ENCODE measurements around the gene DCUN1D4. TPM values are rescaled to one million over a fixed set of nuclear protein-coding genes. Genes with fewer than 3 reads are reported as not detected.

Gene DCUN1D4
- total RNA-seq, 1 donor from 2014 or later: 88.8 TPM

DNA sequence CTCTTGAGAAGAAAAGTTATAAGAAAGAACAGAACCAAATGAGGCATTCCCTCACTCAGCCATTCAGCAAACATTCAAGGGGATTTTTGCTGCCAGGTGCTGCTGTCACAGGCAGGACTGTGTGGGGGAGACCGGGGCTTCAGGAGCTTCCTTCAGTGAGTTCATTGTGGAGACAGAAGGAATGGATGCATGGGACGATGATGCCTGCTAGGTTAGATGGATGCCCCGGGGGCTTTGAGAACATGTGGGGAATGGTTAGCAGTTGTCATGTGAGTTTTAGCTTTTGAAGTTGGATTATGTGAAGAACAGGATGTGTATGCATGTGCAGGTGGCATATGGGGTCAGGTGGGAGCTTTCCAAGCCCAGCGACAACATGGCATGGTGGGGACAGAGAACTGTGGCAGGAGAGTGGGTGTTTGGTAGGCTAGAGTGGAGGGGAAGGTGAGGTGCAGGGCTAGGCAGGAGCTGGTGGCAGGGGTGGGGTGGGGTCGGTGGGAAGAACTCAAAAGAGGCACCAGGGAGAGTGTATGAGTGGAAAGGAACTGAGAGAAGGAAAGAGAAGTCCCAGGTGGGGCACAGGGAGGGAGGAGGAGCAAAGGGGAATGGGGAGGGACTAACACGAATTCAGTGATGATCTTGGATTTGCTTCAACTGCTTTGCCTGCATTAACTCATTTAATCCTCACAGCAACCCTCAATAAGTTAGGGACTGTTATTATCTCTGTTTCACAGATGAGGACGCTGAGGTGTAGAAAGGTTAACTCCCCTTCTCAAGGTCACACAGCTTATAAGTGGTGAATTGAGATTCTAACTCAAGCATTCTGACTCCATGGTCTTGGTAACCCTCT lies 8.4 kb downstream of the DCUN1D4 start:
- intact Hi-C loops (cut with DNase I): no loop called here
- ATAC-seq (no peak), DNase-seq (ENCODE audit: low spot score) (no peak)

DNA sequence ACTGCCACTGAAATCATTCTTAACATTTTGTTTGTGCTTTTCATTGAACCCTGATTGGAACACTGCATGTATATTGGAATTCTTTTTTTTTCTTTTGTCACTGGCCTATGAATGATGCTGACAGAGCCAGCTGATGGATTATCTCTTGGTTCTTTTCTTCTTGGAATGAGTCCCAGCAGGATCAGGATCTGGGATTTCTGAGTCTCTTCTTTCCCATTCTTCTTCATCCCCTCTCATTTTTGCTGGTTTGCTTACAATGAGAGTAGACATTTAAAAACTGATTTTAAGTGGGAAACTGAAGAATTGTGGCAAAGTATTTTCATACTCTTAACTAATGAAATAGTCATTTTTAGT lies 9.0 kb downstream of the DCUN1D4 start:
- ATAC-seq (no peak), DNase-seq (ENCODE audit: low spot score) (no peak)
- intact Hi-C loops (cut with DNase I): no loop called here

DNA sequence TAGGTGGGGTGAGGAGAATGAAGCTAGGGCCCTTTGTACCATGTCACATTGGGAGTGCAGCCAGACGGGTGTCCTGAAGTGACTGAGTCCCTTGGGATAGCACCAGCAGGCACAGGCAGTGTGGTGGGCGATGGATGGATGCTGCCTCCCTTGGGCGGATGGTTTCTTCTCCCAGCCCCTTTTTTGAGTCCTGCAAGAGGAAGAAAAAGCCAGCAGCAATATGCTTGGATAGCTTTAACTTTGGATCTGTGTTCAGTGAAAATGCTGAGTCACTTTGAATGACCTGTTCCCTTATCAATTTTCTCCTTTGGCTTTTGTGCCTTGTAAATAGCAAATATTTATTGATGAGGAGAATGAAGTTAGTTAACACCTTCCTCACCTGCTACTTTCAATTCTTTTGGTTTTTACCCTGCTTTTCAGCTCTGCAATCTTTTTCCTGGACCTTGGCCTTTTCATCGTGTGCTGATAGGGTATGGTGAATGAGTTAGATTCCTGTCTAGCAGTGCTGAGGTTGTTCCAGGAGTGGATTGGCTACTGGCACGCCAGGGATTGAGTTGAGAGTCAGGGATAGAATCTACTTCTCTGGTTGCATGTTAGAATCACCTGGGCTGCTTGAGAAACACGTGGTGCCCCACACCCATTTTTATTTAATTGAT lies 10.2 kb downstream of the DCUN1D4 start:
- intact Hi-C loops (cut with DNase I): no loop called here
- DNase-seq (ENCODE audit: low spot score) (no peak), ATAC-seq (no peak)

DNA sequence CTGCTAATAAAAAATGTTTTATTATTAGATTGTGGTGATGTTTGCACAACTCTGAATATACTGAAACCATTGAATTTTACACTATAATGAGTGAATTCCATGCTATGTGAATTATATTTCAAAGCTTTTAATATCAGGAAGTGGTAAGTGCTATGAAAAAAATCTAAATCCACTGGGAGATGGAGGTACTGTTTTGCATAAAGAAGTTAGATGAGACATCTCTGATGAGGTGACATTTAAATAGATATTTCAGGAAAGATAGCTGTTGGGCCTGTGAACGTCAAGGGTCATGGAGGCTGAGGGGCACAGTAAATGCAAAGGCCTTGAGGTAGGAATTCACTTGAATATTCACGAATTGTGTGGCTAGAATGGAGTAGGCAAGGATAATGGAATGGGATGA lies 12.3 kb downstream of the DCUN1D4 start:
- no peak for ATAC-seq
- intact Hi-C loops (cut with DNase I): no loop called here
- DNase-seq (ENCODE audit: low spot score): no peak

DNA sequence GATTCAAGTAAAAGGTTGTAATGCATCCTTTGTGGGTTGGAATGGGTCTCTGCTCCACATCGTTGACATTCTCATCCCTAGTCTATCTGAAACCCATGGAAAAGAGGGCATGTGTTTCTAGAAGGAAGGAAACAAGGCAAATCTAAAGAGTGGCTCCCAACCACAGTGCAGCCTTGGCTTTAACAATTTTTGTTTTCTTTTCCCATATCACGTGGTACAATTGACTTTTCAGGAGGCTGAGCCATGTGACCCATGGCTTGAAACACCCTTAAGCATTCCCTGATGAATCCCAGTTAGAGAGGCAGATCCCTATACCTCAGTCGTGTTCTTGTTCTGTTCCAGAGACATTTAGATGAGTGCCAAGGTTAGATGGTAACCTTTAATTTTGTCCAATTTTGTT lies 12.8 kb downstream of the DCUN1D4 start:
- peak; percentile 71 for ATAC-seq
- intact Hi-C loops (cut with DNase I): no loop called here

DNA sequence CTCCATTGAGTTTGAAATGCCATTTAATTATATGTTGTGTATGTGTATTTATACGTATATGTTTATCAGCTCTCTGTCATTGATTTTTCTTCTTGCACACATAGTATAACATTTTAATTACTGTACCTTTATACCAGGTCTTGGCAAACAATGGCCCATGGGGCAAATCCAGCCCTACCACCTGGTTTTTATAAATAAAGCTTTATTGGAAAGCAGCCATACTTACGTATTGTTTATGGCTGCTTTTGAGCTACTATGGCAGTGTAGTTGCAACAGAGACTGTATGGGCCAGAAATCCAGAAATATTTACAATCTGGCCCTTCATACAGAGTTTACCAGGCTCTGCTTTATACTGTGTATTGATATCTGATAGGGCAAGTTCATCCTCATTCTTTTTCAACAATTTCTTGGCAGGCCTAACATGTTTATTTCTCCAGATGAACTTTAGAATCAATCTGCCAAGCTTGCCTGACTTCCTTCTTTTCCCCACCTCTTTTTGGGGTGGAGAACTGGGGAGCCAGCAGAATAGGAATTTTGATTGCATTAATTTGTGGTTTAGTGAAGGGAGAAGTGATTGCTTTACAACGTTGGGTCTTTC lies 15.8 kb downstream of the DCUN1D4 start:
- ATAC-seq (no peak), DNase-seq (ENCODE audit: low spot score) (no peak)
- intact Hi-C loops (cut with DNase I): no loop called here

More for the DNA sequence above, 12.8 kb downstream of the DCUN1D4 start:
- DNase-seq (ENCODE audit: low spot score): no peak

DNA sequence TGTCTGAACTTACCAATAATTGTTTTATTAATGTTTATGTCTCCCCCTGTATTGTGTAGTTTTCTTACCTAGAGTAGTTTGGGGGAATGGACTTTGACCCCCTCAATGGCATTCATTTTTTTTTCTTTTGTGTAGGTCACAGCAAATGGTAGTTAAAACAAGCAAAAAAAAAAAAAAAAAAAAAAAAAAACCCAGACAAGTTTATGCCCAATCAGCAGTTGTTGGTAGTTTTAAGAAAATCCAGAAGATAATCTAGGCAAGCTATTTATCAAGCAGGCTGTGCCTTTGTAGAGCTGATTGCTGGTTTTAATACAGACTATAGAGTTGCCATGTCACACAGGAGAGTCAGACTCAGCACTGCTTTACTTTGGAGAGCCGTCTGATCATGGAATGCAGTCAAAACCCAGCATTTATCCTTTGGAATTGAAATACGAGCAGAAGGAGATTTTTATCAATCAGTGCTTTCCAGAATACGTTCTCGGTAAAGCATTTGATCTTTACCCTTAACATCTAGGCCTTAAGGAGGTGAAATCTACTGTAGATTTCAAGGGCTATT lies 16.6 kb downstream of the DCUN1D4 start:
- no peak for DNase-seq (ENCODE audit: low spot score)
- intact Hi-C loops (cut with DNase I): no loop called here
- no peak for ATAC-seq

DNA sequence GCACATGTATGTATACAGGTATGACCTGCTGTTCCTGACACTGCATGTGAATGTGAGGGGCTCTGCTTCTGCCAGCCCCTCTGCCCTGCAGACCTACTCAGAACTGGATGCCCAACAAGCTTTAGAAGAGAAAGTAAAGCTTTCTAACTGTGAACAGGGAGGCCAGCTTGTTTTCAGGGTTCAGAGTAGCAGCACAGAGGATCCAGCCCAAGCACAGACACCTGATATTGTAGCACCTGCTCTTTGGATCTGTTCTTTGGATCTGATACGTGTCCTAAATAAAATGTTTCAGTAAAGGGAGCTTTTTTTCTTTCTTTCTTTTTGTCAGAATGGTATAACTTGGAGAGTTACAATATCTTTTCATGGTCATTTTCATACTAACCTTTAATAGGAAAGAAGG lies 19.2 kb downstream of the DCUN1D4 start:
- intact Hi-C loops (cut with DNase I): no loop called here
- DNase-seq (ENCODE audit: low spot score) (no peak), ATAC-seq (no peak)

DNA sequence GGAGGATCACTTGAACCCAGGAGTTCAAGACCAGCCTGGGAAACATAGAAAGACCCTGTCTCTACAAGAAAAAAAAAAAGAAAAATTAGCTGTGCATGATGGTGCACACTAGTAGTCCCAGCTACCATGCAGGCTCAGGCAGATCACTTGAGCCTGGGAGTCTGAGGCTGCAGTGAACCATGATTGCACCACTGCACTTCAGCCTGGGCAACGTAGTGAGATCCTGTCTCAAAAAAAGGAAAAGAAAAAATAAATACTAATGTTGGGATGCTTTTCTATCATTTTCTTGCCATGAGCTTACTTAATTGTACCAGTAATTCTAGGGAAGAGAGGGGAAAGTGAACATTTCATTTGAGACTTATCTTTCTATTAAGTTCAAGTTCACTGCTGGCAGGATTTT lies 19.8 kb downstream of the DCUN1D4 start:
- intact Hi-C loops (cut with DNase I): no loop called here
- DNase-seq (ENCODE audit: low spot score) (no peak), ATAC-seq (no peak)

DNA sequence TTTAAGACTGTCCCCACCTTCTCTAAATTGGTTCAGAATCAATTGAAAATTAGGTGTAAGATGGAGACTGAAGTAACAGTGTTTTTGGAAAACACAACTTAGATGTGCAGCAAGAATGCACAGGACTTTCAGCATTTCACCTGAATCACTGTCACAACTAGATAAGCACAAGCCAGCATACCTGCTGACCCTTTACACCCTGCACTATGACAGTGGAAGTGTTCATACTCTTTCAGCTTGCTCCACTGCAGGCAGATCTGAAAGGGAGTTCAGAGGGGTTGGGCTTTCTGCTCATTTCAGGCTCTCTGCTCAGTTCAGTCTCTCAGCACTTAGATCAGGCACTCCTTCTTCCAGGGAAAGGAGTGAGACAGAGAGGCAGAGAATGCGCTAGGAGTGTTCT lies 22.8 kb downstream of the DCUN1D4 start:
- ATAC-seq: no peak
- intact Hi-C loops (cut with DNase I): no loop called here
- no peak for DNase-seq (ENCODE audit: low spot score)

DNA sequence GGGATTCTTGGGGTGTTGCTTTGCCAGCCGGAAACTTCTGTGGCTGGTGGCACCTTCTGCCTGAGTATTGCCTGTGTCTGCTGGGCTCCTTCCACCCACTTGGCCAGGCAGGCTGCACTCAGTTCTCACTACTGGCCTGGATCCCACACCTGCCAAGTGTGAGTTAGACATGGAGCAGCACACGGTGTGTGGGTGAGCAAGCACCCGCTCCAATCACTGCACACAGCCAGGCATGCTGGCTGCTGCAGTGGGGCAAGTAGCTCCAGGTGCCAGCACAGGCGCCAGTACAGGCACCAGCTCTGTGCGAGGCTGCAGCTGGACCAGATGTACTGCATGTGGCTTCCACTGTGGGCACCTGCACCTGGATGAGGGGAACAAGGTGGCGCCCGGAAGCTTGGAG lies 23.9 kb downstream of the DCUN1D4 start:
- intact Hi-C loops (cut with DNase I): no loop called here
- DNase-seq (ENCODE audit: low spot score) (no peak), ATAC-seq (no peak)

DNA sequence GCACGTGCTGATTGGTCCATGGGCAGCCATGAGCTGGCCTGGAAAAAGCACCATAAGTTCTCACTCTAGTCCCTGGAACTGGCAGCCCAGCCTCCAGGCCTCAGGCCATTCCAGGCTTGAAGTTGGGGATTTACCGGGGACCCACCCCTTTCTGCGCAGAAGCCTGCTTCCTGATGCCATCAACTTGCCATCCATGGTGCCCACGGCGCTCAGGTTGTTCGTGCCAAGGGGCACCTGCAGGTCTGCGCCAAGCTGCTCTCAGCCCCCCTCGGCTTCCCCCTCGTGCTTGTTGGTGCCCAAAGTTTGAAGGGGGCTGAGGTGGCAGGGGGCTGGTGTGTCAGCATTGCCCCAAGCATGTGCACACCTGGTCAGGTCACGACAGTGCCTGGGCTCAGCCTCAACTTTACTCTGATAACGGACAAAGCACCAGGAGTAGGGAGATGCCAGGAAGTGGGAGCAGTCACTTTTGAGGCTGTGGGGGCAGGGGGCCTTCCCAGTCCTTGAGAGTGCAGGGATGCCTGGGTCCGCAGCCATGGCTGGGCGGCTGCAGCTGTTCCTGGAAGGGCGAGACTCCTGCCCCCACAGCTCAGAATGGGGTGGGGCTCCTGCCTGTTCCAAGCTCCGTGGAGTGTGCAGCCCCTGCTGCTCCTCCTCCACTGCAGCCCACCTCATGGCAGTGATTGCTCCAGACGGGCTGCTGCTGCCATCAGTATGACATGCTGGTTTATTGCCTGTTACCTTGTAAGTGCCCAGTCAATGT lies 24.9 kb downstream of the DCUN1D4 start:
- no peak for ATAC-seq
- intact Hi-C loops (cut with DNase I): no loop called here
- DNase-seq (ENCODE audit: low spot score): no peak

DNA sequence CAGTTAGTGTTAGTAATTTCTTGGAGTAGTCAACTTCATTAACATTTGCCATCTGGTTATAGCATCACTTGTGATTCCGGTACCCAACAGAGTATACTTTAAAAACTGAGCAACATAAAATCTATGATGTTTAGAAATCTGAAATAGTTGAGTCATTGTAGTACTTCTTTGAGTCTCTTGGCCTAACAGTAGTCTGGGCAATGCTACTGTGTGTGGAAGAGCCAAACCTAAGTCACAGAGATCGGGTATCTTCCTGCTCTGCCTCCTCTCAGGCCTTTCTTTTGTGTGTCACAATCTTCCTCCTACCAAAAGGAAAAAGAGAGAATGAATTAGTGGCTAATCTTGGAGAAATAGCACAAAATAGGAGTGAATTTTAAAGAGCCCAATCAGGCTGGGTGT lies 25.5 kb downstream of the DCUN1D4 start:
- DNase-seq (ENCODE audit: low spot score) (no peak), ATAC-seq (no peak)
- intact Hi-C loops (cut with DNase I): no loop called here

DNA sequence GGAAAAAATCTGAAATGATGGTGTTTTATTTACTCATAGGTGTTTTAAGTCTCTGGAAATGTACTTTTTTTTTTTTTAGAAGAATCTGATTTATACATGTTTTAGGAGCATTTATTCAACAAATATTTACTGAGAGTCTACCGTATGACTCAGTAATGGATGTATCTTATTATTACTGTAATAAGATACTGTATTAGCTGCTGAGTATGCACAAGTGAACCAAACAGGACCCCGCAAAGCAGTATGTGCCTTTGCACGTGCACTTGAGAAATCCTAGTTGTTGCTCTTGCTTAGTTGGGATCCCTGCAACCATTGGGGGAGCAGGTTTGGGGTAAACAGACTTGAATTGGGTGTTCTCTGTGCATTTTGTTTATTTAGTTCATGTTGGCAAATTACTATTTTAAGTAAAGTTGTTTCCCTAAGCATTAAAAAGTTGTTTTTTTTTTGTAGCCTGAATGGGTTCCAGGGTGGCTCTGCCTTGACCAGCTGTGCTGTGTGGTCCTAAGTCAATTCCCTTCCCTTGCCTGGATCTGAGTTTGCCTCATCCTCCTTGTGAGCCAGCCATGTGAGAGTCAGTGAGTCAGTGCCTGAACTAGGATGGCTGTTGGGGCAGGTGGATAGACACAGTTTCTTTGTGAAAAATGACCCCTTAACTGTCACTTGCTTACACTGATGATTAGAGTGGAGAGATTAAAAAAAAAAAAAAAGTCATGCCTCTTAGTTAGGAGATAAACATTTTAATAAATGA lies 27.7 kb downstream of the DCUN1D4 start:
- DNase-seq (ENCODE audit: low spot score) (no peak), ATAC-seq (no peak)
- intact Hi-C loops (cut with DNase I): no loop called here

DNA sequence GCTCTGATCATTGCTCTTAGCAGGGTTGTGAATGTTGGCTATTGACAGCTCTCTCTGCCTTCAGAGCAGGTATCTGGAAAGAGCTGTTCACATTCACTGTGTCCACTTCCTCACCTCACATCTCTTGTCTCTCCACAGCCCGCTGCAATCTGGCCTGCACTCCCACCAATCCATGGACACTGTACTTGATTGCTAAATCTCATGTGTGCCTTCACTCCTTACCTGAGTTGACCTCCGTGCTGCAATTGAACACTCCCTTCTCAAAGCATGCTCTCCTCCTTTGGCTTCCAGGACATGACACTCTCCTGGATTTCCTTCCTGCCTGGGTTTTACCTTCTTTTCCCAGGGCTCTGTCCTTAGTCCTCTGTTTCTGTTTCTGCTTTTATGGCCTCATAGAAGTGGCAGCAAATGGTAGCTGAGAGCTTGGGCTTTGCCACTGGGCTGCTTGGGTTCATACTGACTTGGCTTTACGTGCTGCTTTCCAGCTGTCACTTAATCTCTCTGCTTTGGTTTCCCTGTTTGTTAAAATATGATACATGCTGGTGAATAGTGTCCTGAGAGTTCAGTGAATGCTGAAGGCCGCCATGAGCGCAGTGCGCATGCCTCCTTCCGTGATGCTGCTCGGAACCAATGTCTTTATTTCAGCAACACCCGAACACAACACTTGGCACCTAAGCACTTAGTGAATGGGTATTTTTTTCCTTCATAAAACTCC lies 29.5 kb downstream of the DCUN1D4 start:
- DNase-seq (ENCODE audit: low spot score): no peak
- no peak for ATAC-seq
- intact Hi-C loops (cut with DNase I): no loop called here

DNA sequence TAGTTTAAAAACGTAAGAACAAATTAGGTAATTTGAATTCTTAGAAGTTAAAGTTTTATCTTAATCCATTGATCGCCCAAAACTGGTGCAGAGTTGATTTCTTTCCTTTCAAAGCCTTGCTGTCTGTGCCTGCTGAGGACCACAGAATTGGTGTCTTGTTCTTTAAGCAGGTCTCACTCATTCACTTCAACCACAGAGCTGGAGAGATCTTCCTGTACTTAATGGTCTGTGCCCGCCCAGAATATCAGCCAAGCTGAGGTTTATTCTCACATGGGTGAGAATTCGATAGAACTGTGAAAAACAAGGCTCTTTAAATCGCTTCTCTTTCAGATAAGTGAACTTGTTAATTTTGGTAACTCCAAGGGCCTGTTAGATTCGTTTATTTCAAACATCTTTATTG lies 31.6 kb downstream of the DCUN1D4 start:
- no peak for ATAC-seq
- DNase-seq (ENCODE audit: low spot score): no peak
- intact Hi-C loops (cut with DNase I): no loop called here

DNA sequence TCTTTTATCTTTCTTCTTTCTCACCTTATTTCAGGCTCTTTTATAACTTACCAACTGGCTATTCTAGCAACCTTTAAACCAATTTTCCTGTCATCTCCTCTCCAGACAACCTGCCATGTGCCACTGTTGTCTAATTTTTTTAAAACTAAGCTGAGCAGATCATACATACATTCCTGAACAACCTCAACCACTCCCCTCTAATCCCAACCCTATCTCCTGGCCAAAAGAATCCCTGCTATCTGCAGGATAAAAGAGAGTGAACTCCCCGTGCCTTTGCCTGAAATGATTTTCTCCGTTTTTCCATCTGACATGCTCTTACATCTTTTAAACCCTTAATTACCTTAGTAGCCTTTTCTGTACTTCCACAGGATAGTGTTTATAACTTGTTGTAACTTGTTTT lies 35.5 kb downstream of the DCUN1D4 start:
- intact Hi-C loops (cut with DNase I): no loop called here
- ATAC-seq: no peak
- no peak for DNase-seq (ENCODE audit: low spot score)

Measured in sciatic nerve (tissue), 2 donors.